ENCODE results near the gene CRISP2.

DNA sequence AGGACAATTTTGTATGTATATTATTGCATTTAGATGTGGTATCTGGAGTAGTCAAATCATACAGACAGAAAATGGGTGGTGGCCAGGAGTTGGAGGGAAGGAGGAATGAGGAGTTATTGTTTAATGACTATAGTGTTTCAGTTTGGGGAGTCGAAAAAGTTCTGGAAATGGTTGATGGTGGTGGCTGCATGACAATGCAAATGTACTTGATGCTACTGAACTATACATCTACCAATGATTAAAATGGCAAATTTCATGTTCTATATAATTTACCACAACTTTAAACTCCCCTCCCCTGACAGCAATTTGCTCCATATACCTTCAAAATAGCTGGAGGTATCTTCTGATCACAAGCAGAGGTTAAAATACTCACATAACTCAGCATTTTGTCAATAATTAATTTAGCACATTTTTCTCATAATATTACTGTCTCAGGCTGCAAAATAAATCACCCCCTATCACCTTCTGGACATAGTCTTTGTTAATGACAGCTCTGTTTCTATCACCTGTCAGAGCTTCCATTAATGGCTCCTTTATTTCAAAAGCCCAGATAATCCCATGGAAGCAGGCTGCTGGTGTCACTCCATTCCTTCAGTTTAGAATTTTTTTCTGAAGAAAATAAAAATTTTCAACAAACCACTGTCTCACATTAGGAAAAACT lies 51.0 kb downstream of the CRISP2 start:
- TF ChIP-seq, protein P1, sequence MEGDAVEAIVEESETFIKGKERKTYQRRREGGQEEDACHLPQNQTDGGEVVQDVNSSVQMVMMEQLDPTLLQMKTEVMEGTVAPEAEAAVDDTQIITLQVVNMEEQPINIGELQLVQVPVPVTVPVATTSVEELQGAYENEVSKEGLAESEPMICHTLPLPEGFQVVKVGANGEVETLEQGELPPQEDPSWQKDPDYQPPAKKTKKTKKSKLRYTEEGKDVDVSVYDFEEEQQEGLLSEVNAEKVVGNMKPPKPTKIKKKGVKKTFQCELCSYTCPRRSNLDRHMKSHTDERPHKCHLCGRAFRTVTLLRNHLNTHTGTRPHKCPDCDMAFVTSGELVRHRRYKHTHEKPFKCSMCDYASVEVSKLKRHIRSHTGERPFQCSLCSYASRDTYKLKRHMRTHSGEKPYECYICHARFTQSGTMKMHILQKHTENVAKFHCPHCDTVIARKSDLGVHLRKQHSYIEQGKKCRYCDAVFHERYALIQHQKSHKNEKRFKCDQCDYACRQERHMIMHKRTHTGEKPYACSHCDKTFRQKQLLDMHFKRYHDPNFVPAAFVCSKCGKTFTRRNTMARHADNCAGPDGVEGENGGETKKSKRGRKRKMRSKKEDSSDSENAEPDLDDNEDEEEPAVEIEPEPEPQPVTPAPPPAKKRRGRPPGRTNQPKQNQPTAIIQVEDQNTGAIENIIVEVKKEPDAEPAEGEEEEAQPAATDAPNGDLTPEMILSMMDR (IDR thresholded peaks at IDR 0.05; ENCODE audit: poor library complexity, severe bottlenecking) = no peak
- TF ChIP-seq POLR2AphosphoS5 (IDR thresholded peaks at IDR 0.05) (no peak), SMC3 (conservative IDR thresholded peaks at IDR 0.05; ENCODE audit: poor library complexity) (no peak), MXI1 (conservative IDR thresholded peaks at IDR 0.05; ENCODE audit: poor library complexity, severe bottlenecking) (no peak), EZH2 (IDR thresholded peaks at IDR 0.05; ENCODE audit: borderline replicate concordance, insufficient read depth, low read length, poor library complexity, severe bottlenecking) (no peak), EP300 (conservative IDR thresholded peaks at IDR 0.05; ENCODE audit: poor library complexity, severe bottlenecking) (no peak)
- TF ChIP-seq, protein P2, sequence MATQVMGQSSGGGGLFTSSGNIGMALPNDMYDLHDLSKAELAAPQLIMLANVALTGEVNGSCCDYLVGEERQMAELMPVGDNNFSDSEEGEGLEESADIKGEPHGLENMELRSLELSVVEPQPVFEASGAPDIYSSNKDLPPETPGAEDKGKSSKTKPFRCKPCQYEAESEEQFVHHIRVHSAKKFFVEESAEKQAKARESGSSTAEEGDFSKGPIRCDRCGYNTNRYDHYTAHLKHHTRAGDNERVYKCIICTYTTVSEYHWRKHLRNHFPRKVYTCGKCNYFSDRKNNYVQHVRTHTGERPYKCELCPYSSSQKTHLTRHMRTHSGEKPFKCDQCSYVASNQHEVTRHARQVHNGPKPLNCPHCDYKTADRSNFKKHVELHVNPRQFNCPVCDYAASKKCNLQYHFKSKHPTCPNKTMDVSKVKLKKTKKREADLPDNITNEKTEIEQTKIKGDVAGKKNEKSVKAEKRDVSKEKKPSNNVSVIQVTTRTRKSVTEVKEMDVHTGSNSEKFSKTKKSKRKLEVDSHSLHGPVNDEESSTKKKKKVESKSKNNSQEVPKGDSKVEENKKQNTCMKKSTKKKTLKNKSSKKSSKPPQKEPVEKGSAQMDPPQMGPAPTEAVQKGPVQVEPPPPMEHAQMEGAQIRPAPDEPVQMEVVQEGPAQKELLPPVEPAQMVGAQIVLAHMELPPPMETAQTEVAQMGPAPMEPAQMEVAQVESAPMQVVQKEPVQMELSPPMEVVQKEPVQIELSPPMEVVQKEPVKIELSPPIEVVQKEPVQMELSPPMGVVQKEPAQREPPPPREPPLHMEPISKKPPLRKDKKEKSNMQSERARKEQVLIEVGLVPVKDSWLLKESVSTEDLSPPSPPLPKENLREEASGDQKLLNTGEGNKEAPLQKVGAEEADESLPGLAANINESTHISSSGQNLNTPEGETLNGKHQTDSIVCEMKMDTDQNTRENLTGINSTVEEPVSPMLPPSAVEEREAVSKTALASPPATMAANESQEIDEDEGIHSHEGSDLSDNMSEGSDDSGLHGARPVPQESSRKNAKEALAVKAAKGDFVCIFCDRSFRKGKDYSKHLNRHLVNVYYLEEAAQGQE (IDR thresholded peaks at IDR 0.05; ENCODE audit: borderline replicate concordance) = no peak
